Measurements from ENCODE around the gene ZNF823. TPM values are rescaled to one million over a fixed set of nuclear protein-coding genes. Genes with fewer than 3 reads are reported as not detected.

Gene ZNF823
- total and polyA plus RNA-seq, 2 of the 13 experiments (the other 11 are each of a cell fraction or from before 2014, with no cell fraction given): 5.7 to 11.7 TPM

GRCh38 chr19:11694533-11695439, 44.0 kb downstream of the ZNF823 start (continued):
- TF ChIP-seq ARID4A (CRISPR knock-in tag; IDR thresholded peaks at IDR 0.05; ENCODE audit: borderline replicate concordance): peak; percentile 92
- TF ChIP-seq ZSCAN22 (CRISPR knock-in tag; IDR thresholded peaks at IDR 0.05): no peak
- TF ChIP-seq IKZF1 (IDR thresholded peaks at IDR 0.05): no peak
- TF ChIP-seq ZNF530 (CRISPR knock-in tag; IDR thresholded peaks at IDR 0.05; ENCODE audit: low read depth): no peak
- TF ChIP-seq AHDC1 (CRISPR knock-in tag; IDR thresholded peaks at IDR 0.05; ENCODE audit: borderline replicate concordance): no peak
- TF ChIP-seq ZSCAN12 (CRISPR knock-in tag; IDR thresholded peaks at IDR 0.05): no peak
- TF ChIP-seq ZNF484 (CRISPR knock-in tag; IDR thresholded peaks at IDR 0.05; ENCODE audit: borderline replicate concordance, low read depth): 0 out of 2 replicates have a peak, but pooled peaks have one; percentile 6
- TF ChIP-seq POLR2AphosphoS5 (IDR thresholded peaks at IDR 0.05; ENCODE audit: low read depth, low read length): peak; percentile 87
- no peak for TF ChIP-seq KLF9 (CRISPR knock-in tag; IDR thresholded peaks at IDR 0.05; ENCODE audit: low read depth)
- peak; percentile 97 for TF ChIP-seq DRAP1 (CRISPR knock-in tag; IDR thresholded peaks at IDR 0.05)
- TF ChIP-seq AKAP8 (CRISPR knock-in tag; IDR thresholded peaks at IDR 0.05): peak; percentile 65; the same call in 1 of the 2 replicates
- no peak for TF ChIP-seq ZIK1 (CRISPR knock-in tag; IDR thresholded peaks at IDR 0.05; ENCODE audit: borderline replicate concordance, low read depth)
- no peak for TF ChIP-seq NFIC (IDR thresholded peaks at IDR 0.05; ENCODE audit: low read length)
- TF ChIP-seq BCLAF1 (IDR thresholded peaks at IDR 0.05): no peak
